Kidney capillary endothelial cell (primary cell): ENCODE results near the gene SEMA7A.
"Not testable (repeated sequence)": the region's sequence is repeated elsewhere in the genome, so short reads cannot be mapped to it uniquely, and the experiment has no call there.

Experiments
- DNase-seq: peaks from one replicate; pipeline ENCODE4 v3.0.0-alpha.2; 2018; ENCODE audit warnings: low spot score

Gene SEMA7A, protein sequence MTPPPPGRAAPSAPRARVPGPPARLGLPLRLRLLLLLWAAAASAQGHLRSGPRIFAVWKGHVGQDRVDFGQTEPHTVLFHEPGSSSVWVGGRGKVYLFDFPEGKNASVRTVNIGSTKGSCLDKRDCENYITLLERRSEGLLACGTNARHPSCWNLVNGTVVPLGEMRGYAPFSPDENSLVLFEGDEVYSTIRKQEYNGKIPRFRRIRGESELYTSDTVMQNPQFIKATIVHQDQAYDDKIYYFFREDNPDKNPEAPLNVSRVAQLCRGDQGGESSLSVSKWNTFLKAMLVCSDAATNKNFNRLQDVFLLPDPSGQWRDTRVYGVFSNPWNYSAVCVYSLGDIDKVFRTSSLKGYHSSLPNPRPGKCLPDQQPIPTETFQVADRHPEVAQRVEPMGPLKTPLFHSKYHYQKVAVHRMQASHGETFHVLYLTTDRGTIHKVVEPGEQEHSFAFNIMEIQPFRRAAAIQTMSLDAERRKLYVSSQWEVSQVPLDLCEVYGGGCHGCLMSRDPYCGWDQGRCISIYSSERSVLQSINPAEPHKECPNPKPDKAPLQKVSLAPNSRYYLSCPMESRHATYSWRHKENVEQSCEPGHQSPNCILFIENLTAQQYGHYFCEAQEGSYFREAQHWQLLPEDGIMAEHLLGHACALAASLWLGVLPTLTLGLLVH

DNA sequence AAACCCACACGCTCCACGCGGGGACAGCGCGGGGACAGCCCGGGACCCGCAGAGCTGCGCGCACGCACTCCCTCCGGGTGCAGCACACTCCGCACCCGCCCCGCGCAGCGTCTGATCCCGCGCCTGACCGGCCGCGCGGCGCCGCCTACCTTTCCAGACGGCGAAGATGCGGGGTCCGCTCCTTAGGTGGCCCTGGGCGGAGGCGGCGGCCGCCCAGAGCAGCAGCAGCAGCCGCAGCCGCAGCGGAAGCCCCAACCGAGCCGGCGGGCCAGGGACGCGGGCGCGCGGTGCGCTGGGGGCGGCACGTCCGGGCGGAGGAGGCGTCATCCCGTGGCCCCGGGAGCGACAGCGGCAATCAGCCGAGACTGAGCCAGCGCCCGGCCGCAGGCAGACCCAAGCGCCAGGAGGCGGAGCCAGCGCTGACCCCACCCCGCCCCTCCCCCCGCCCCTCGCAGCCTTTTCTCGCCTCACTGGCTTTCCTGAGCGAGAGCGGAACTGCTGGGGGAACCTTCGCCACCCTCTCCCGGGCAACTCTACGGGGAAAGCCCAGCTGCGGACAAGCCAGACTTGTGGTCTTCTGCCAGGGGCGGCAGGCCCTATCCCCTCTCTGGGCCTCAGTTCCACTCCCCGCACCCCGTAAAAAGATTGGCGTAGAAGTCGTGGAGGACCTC, at the start of gene SEMA7A:
SEMA7A (minus strand) TSS at position 367 of the 671 bp plus-strand sequence; CDS start at position 327, 40 bp downstream.
- peak; percentile 61 for DNase-seq

DNA sequence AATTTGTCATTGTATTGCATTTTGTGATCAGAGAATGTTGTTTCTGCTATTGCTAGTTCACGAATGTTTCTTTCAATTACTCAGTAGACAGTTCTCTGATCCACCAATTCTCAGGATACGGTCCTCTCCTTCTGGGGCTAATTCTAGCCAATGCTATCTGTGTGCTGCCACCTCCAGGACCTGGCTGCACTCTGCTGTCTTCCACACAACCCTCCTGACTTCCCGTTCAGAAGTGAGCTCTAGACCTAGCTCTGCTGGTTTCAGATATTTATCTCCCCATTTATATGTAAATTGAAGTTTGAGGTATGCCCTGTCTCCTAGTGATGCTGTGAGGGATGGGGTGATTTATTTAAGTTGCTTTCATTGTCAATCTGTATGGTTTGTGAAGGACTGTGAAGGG, 48.9 kb upstream of the SEMA7A start:
- DNase-seq, result no peak

DNA sequence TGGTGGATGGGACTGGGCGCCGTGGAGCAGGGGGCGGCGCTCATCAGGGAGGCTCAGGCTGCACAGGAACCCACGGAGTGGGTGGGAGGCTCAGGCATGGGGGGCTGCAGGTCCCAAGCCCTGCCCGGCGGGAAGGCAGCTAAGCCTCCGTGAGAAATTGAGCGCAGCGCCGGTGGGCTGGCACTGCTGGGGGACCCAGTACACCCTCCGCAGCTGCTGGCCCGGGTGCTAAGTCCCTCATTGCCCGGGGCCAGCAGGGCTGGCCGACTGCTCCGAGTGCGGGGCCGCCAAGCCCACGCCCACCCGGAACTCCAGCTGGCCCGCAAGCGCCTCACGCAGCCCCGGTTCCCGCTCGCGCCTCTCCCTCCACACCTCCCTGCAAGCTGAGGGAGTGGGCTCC, 46.6 kb upstream of the SEMA7A start:
- DNase-seq, result not testable (repeated sequence)

DNA sequence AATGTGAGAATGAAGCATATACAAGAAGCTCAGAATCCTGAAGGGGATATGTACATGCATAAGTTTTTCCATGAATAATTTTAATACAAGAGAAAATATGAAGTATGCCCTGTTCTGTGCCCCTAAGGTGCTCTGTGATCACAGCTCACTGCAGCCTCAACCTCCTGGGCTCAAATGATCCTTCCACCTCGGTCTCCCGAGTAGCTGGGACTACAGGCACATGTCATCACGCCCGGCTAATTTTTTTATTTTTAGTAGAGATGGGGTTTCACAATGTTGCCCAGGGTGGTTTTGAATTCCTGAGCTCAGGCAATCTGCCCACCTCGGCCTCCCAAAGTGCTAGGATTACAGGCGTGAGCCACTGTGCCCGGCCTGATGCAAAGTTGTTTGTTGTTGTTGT, 37.9 kb upstream of the SEMA7A start:
- DNase-seq, result not testable (repeated sequence)

DNA sequence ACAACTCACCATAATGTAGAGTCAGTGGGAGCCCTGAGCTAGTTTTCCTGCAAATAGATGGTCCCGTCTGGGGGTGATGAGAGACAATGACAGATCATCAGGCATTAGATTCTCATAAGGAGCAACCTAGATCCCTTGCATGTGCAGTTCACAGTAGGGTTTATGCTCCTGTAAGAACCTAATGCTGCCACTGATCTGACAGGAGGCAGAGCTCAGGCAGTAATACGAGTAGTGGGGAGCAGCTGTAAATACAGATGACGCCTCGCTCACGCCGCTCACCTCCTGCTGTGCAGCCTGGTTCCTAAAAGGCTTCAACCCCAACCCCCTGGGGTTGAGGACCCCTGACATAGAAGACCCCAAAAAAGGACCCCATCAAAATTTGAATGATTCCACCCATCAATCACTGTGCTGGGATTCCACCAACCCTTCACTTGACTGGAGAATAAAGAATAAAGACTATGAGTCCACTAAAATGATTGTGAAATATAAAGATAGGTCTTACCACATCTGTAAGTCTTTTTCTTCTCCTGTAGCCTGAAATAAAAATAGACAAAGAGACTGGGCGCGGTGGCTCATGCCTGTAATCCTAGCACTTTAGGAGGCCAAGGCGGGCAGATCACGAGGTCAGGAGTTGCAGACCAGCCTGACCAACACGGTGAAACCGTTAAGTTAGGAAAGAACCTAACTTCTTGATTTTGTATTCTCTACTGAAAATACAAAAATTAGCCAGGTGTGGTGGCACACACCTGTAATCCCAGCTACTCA, 37.1 kb upstream of the SEMA7A start:
- DNase-seq, result no peak

DNA sequence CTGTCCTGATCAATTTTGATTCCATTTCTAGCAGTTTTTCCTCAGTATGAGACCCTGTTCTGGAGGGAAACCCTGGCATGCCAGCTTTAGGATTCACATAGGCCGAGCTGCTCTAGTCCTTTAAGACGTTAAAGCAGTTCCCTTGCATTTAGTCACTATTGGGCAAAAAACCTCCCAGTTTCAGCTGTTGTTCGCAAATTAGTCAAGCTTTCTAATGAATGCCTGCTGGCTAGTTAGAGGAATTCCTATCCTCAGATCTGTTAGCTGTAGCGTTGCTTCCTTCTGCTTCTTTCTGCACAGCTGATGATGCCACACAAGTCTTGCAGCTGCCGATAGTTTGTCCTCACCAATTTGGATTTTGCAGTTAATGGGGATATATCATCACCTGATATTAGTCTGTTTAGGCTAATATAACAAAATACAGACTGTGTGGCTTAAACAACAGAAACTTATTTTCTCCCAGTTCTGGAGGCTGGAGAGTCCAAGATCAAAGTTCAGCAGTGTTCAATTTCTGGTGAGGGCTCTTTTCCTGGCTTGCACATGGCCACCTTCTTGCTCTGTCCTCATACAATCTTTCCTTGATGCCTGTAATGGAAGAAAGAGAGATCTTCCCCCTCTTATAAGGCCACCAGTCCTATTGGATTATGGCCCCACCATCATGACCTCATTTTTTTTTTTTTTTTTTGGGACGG, 34.7 kb upstream of the SEMA7A start:
- no peak for DNase-seq

DNA sequence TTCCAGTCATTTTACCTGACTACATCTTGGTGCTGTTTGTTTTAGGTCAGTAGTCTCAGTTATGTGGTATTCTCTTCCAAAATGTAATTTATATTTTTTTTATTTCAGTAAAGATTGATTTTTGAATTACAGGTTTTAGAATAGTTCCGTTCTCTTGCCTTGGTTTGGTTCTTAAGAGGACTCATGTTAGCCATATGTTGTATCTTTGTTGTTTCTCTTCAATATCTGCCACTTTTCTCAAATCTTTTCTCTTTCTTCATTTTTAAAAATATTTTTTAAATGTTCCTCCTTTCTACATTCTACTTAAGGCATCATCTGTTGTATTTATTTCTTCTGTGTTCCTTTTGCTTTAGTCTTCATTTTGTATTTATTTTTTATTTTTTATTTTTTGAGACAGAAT, 32.8 kb upstream of the SEMA7A start:
- DNase-seq, result no peak

DNA sequence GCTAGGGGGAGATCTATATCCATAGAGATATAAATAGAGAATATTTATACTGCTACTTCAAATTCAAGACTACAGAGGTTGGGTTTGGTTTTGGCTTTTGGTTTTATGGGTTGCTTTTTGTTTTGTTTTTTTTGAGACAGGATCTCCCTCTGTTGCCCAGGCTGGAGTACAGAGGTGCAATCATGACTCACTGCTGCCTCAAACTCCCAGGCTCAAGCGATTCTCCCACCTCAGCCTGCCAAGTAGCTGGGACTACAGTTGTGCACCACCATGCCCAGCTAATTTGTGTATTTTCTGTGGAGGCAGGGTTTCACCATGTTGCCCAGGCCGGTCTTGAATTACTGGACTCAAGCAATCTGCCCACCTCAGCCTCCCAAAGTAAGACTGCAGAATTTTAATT, 31.1 kb upstream of the SEMA7A start:
- no peak for DNase-seq

DNA sequence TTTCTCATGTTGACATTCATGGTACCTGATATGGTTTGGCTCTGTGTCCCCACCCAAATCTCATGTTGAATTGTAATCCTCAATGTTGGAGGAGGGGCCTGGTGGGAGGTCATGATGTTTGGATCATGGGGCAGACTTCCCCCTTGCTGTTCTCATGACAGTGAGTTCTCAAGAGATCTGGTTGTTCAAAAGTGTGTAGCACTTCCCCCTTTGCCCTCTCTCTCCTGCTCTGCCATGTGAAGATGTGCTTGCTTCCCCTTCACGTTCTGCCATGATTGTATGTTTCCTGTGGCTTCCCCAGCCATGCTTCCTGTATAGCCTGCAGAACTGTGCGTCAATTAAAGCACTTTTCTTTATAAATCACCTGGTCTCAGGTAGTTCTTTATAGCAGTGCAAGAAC, 30.5 kb upstream of the SEMA7A start:
- DNase-seq, result no peak

DNA sequence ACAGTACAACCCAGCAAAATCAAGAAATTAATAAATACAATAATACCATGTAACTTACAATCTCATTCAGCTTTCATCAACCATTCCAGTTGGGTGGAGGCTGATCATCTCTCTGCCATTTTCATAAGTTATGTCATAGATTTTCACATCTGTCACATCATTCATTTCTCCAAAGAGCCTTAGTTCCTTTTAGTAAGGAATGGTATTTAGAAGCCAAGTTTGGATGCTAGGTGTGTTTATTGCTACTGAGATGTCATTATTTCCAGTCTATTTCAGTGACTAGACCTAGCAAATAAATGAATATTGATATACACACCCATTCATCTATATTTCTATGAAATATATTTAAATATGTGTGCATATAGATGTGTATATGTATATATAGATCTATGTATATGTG, 29.9 kb upstream of the SEMA7A start:
- DNase-seq, result no peak

DNA sequence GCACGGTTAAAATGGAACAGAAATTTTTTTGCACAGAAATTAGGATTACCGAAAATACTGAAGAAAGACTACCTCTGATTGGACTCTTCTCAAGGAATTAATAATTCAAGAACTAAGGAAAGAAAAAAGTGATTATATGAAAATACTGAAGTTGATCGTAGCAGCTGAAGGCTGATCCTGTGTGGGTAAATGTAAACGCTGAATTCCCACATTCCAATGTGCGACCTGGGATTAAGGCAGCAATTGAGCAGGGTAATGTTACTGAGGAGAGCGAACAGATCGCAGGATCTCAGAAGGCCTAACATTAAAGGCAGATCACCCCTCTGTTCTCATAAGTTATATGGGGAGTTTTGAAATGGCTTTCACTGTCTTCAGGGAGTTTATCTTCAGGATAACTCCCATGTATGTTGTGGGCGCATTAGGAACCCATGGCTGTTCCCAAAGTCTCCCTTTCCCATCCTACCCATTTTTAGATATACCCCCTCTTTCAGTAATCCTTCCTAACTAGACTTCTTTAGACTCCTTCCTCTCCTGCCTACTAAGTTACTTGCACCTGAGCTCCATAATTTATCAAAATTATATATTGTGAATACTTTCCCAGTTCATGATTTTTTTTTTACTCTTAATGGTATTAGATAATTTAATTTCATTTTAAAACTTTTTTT, 28.2 kb upstream of the SEMA7A start:
- no peak for DNase-seq

DNA sequence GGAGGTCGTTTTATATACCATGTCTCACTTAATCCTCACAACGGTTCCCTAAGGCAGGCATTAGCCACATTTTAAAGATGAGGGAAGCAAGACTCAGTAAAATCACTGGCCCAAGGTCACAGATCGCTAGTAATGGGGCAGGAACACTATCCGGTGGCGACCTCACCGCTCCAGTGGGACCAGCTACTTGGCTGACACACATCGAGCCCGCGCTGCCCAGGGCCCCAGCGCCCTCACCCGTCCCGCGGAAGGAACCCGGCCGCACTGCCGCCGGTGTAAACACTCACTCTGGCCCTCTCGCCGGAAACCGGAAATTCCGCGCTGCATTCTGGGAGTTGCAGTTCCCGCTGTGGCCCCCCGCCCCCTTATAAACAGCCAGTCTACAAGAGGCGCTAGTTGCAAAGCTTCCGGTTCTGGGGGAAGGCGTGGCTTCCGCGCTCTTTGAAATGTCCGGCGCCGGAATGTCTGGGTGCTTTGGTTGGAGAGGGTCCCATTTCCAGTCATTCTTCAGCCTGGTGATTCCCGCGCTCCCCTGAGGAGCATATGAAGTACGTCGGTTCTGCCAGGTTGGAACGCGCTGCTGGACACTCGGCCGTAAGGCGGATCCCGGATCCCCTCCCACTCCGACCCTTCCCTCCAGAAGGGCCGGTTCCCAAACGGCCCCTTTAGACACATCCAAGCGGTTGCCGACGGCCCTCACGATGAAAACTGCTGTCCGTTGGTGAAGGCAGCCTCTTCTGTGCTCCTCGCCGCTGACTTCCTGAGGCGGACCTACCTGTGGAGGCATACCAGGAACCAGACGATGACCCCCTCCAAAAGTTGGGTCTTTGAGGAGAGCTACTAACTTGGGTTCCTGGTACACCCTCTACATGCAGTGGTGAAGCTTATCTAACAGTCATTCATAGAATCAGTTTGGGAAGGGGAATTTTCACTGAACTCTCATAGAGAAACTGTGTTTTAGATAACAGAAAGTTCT, 27.4 kb upstream of the SEMA7A start, which contains the start of gene UBL7:
UBL7 (minus strand) TSS at position 290 of the 976 bp plus-strand sequence. CDS start 2,293 bp downstream, outside the sequence.
- peak; percentile 98 for DNase-seq

DNA sequence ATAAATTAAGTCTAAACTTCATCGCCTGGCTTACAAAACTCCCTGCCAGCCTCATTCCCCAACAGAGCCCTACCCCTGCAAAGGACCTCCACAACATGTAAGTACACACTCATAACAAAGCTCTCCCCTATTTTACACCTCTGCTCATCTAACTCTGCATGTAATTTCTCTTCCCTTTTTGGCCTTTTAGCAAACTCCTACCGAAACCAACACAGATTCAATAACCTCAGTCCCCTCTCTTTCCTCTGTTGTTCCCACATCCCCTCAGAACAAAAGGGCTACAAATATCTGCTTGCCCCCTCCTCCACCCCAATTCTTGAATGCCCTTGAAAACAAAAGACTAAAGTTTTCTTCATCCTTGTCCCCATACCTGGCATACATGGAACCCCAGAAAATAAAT, 26.5 kb upstream of the SEMA7A start:
- DNase-seq, result no peak

DNA sequence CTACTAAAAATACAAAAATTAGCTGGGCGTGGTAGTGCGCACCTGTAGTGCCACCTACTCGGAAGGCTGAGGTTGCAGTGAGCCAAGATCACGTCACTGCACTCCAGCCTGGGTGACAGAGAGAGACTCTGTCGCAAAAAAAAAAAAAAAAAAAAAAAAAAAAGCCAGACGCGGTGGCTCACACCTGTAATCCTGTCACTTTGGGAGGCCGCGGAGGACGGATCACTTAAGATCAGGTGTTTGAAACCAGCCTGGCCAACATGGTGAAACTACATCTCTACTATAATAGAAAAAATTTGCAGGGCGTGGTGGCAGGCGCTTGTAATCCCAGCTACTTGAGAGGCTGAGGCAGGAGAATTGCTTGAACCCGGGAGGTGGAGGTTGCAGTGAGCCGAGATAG, 26.0 kb upstream of the SEMA7A start:
- DNase-seq, result not testable (repeated sequence)

DNA sequence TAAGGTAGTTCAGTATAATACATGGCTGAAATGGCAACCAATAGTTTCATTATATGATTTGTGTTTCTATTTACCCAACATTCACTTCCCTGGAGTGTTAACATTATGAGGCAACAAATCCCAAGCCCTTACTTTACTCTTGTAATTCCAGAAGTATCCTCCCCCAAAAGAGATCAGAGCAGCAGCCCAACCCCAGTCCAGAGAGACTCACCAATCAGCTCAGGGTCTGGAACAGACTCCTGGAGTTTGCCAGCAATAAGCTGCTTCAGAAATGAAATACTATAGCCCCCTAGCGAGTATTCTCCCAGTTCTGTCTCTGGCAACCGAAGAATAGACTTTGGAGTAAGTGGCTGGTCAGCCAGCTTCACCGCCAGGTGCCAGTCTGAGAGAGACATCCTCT, 24.7 kb upstream of the SEMA7A start:
- DNase-seq, result no peak

DNA sequence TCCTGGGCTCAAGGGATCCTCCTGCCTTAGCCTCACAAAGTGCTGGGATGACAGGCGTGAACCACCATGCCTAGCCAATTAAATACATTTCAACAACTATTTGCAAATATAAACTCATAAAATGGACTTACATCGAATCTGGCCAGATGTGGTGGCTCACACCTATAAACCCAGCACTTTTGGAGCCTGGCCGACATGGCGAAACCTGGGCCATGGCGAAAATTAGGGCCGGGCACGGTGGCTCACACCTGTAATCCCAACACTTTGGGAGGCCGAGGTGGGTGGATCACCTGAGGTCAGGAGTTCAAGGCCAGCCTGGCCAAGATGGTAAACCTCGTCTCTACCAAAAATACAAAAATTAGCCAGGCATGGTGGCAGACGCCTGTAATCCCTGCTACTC, 23.3 kb upstream of the SEMA7A start:
- DNase-seq, result not testable (repeated sequence)

DNA sequence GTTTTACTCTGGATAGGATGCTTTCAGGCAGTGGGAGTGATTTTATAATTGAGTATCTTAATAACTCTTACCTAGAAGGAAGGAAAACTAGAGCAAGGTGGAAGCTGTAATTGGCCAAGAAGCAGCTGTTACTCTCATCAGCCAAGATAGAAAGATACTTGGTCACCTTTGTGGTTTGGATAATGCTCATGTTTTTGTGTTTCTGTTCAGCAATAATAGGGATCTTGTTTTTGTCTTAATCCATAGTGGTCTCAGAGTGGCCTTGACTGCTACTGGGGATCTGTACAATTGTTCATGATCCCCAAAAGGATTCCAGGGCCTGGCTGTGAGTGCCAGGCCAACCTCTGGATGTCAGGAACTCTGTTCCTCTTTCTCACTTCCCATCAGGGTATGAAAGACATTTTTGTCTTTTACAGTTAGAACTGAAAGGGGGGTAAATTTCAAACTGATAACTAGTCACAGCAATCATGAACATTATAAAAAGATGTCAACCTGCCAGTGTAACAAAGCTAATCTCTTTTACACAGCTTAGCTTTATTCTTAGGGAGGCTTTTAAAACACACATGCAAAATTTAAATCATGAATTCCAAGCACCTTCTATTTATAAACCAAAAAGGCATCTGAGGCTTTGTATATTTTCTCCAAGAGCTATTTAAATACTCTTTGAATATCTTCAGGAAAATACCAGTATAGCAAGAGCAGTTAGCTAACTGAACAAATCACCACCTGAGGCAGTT, 21.2 kb upstream of the SEMA7A start:
- no peak for DNase-seq

DNA sequence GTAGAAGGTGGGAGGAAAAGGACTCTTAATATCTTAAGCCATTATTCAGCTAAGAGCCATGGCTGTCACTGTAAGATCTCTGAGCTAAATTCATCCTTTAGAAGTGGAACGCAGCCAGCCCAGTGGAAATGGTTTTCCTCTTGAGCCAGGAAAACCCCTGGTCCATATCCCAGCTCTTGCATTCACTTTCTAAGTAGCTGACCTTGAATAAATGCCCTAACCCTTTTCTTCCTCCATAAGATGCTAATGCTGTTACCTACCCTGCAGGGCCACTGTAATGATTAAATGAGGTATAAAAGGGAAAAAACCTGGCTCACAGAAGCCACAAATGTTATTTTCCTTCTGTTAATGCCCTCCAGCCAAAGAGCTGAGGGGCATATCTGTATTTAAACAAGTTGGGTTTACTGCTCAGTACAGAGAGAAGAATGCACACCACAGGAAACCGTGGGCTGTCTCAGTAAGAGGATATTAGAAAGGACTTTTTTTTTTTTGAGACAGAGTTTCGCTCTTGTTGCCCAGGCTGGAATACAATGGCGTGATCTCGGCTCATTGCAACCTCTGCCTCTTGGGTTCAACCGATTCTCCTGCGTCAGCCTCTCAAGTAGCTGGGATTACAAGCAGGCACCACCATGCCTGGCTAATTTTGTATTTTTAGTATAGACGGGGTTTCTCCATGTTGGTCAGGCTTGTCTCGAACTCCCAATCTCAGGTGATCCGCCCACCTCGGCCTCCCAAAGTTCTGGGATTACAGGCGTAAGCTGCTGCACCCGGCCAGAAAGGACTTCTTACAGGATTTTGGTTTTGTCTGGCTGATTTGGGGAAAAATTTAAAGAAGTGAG, 20.4 kb upstream of the SEMA7A start:
- DNase-seq, result no peak
